Astrocyte of the cerebellum (primary cell): ENCODE data around the gene SHLD2.
"Not testable (repeated sequence)": the region's sequence is repeated elsewhere in the genome, so short reads cannot be mapped to it uniquely, and the experiment has no call there.

ENCODE experiments used
- DNase-seq: peaks from one replicate; pipeline ENCODE4 v3.0.0-alpha.2; 2011; ENCODE audit warnings: low read depth
- H3K4me3 ChIP-seq: 2 replicates; pipeline ENCODE4 v1.5.1; 2011; ENCODE audit warnings: mild to moderate bottlenecking, low read depth, low read length, moderate library complexity
- in situ Hi-C: cut with HindIII; loops from 2 replicates; pipeline ENCODE4 v1.10.0; 2017; ENCODE audit warnings: low sequenced_read_pairs

Gene SHLD2

DNA sequence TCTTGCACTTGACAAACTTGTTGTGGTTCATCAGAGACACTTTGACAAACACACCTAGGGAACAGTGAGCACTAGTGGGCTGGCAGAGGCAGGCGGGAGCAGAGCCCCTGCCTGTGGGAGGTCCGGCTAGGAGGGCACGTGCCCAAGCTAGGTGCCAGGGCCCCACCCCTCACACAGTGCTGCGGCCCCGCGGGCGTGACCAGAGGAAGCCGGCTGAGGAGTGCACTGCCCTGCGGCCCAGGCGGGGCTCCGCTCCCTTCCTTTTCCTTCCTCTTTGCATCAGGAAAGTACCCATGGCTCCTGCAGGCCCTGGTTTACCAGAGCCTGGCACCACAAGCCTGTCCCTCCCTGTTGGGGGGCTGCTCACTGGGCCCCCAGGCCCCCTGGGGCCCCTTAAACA is 121.1 kb downstream of the SHLD2 start:
- DNase-seq, H3K4me3 ChIP-seq, in situ Hi-C loops: not testable (repeated sequence)

DNA sequence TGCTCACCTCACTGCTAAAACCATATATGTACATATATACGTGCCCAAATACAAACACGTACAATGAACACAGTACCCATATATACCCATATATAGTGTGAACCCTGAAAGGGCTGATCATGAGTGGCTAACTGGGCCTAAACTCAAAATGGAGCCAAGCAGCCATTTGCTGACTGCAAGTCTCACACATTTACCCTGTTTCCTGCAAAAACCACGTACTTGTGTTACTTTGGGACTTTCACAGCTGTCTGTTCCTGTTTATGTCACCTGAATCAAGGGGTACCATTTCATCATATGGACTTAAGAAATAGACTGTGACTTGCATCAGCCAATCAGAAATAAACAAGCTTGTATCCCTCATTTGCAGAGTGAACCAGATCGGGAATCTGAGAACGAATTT is 124.4 kb downstream of the SHLD2 start:
- in situ Hi-C loops, DNase-seq, H3K4me3 ChIP-seq: not testable (repeated sequence)

DNA sequence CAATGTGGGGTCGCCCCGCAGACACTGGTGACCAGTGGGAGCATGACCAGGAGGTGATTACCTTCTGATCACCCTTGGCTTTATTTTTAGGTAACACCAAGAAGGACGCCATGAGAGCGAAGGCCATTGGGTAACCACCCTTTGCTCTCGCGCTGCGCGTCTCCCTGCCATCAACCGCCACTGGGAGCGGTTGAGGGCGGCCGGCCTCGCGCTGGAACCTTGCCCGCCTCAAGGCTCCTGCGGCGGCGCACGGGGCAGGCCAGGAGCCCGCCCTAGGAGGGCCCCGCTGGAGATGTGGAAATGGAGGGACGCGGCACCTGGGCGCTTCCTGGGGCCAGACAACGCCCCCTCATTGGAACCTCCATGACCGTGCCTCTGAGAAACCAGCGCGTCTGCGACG is 127.8 kb downstream of the SHLD2 start:
- DNase-seq, H3K4me3 ChIP-seq, in situ Hi-C loops: not testable (repeated sequence)

DNA sequence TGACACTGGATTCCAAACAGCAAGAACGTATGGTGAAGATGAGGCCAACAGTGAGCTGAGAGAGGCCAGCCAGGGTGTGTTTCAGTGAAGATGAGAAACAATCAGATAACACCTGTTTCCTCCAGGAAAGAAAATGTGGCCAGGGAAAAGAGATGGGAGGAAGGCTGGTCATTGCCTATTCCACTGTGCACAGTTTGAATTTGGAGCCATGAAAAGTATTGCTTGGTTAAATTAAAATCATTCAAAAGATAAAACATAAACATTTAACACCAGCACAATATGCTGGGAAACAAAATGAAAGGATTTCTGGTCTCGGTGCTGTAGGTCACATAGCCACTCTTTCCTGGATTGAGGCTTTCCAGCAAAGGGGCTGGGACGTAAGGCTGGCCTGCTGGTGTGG is 130.1 kb downstream of the SHLD2 start, which contains the start of gene NUTM2A:
TSS of gene NUTM2A (plus strand) at position 301 of the 400 bp plus-strand sequence. CDS start 383 bp downstream, outside the sequence.
- DNase-seq, H3K4me3 ChIP-seq, in situ Hi-C loops: not testable (repeated sequence)

DNA sequence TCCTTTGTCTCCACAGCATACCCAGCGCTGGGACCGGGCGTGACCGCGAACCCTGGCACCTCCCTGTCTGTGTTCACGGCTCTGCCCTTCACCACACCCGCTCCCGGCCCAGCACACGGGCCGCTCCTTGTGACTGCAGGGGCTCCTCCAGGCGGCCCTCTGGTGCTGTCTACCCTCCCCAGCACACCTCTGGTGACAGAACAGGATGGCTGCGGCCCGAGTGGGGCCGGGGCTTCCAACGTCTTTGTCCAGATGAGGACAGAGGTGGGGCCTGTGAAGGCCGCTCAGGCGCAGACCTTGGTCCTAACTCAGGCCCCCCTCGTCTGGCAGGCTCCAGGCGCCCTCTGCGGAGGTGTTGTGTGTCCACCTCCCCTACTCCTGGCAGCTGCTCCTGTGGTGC is 133.2 kb downstream of the SHLD2 start:
- in situ Hi-C loops, DNase-seq, H3K4me3 ChIP-seq: not testable (repeated sequence)

DNA sequence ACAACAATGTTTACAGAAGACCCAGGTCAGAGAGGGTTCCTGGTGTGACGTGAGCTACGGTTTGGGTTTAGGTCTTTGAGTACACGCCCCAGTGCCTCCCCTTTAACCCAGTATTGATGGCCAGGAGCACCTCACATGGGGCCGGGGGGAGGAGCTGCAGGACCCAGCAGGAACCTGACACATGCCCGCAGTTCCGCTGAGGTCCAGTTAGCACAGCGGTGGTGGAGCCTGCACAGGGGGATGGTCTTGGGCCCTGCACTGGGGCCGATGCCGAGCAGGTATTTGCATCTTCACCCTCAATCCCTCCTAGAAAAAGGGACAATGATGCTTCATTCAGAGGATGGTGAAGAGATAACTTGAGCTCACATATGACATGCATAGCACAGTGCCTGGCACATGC is 134.2 kb downstream of the SHLD2 start:
- in situ Hi-C loops, DNase-seq: not testable (repeated sequence)

DNA sequence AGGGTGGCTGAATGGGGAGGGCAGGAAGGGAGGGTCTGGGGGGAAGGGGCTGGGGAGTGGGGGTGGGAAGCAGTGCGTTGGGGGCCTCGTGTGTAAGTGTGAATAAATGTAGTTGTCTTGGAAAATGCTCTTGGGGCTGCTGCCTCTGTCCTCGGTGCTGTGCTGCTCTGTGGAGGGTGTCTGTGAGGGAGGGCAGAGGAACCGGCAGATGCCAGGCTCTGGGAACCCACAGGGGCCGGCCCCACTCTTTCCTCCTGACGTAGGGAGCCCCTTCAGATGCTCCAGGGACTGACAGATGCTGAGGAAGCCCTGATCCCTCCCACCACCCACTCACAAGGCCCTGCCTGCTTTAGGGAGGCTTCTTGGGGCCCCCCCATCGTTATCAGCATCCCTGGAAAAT is 139.8 kb downstream of the SHLD2 start:
- in situ Hi-C loops, DNase-seq, H3K4me3 ChIP-seq: not testable (repeated sequence)

More for the DNA sequence above, 134.2 kb downstream of the SHLD2 start:
- not testable (repeated sequence) for H3K4me3 ChIP-seq

DNA sequence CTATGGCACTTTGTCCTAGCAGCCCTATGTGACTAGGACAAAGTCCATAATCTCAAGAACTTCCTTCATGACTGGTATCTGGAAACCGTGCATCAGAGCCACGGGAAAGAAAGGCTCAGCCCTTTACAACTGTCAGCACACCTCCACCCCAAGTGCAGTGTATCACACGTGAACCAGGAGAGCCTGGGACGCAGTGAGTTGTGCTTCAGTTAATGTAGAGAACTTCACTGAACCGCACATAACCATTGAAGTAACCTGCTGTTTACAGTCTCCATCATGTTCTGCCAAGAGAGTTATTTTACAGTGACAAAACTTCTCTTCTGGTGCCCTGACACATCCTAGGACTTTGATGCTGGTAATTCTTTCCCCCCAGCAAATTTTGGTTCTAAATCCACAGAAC is 142.2 kb downstream of the SHLD2 start:
- DNase-seq, in situ Hi-C loops, H3K4me3 ChIP-seq: not testable (repeated sequence)

DNA sequence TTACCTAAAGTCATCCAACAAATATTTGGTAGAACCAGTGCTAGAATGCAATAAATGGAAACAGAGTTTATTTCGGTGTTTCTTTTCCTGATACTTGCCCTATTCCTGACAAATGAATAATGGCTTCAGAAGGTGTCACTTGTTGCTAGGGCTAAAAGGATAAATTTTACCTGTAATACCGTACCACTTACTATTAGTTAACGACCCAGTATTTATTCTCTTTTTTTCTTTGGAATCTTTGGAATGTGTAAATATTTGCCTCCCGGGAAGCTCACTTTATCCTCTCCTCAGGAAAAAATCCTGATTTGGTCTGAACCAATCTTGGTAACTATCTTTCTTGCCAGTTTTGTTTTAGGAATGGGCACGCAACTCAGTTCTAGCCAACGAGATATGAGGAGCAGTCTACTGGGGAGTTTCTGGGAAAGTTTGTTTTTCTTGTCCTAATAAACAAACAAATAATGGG is 144.4 kb downstream of the SHLD2 start:
- H3K4me3 ChIP-seq, in situ Hi-C loops, DNase-seq: not testable (repeated sequence)
